Colon (tissue), 2 donors: Measurements from ENCODE around the gene EIF4G3.
"Not testable (repeated sequence)": the region's sequence is repeated elsewhere in the genome, so short reads cannot be mapped to it uniquely, and the experiment has no call there.

Experiments used
- FAIRE-seq: peaks from 2 replicates; lab custom pipeline; 2012; peaks lifted over from hg19 to GRCh38; lab: Jason Lieb, UNC
- donor health status: control.
- donor health status: control.

EIF4G3 gene

GRCh38 chr1:21176586-21177555, at the start of gene EIF4G3:
Gene EIF4G3 (minus strand): TSS chr1:21176897. CDS start chr1:21002742, 174,155 bp downstream.
- FAIRE-seq, result peak; percentile 78

- no peak for FAIRE-seq
Measured at GRCh38 chr1:21225065-21225464, 48.4 kb upstream of the EIF4G3 start.

GRCh38 chr1:21220815-21221214, 44.1 kb upstream of the EIF4G3 start:
- FAIRE-seq, result no peak

GRCh38 chr1:21219674-21220073, 43.0 kb upstream of the EIF4G3 start:
- no peak for FAIRE-seq

- no peak for FAIRE-seq
Measured at GRCh38 chr1:21217812-21218596, 41.3 kb upstream of the EIF4G3 start.

- no peak for FAIRE-seq
Measured at GRCh38 chr1:21216835-21217811, 40.4 kb upstream of the EIF4G3 start.

GRCh38 chr1:21212126-21212525, 35.4 kb upstream of the EIF4G3 start:
- FAIRE-seq, result no peak

- FAIRE-seq, result not testable (repeated sequence)
Measured at GRCh38 chr1:21208137-21208700, 31.5 kb upstream of the EIF4G3 start.

GRCh38 chr1:21206117-21206516, 29.4 kb upstream of the EIF4G3 start:
- FAIRE-seq, result no peak

GRCh38 chr1:21205416-21205815, 28.7 kb upstream of the EIF4G3 start:
- FAIRE-seq, result no peak

GRCh38 chr1:21201650-21202049, 25.0 kb upstream of the EIF4G3 start:
- no peak for FAIRE-seq

GRCh38 chr1:21201238-21201637, 24.5 kb upstream of the EIF4G3 start:
- not testable (repeated sequence) for FAIRE-seq

GRCh38 chr1:21200767-21201166, 24.1 kb upstream of the EIF4G3 start:
- FAIRE-seq, result no peak

GRCh38 chr1:21198929-21199328, 22.2 kb upstream of the EIF4G3 start:
- no peak for FAIRE-seq

GRCh38 chr1:21192871-21193270, 16.2 kb upstream of the EIF4G3 start:
- no peak for FAIRE-seq

- no peak for FAIRE-seq
Measured at GRCh38 chr1:21192284-21192683, 15.6 kb upstream of the EIF4G3 start.

- FAIRE-seq, result peak; percentile 76
Measured at GRCh38 chr1:21190771-21191170, 14.1 kb upstream of the EIF4G3 start.

- FAIRE-seq, result no peak
Measured at GRCh38 chr1:21189906-21190500, 13.3 kb upstream of the EIF4G3 start.

- FAIRE-seq, result no peak
Measured at GRCh38 chr1:21189421-21189820, 12.7 kb upstream of the EIF4G3 start.

- no peak for FAIRE-seq
Measured at GRCh38 chr1:21188235-21188634, 11.5 kb upstream of the EIF4G3 start.

GRCh38 chr1:21185221-21185731, 8.6 kb upstream of the EIF4G3 start:
- FAIRE-seq, result no peak
